Measurements from ENCODE around the gene VIPAS39. TPM values are rescaled to one million over a fixed set of nuclear protein-coding genes. Genes with fewer than 3 reads are reported as not detected.
"Not testable (repeated sequence)": the region's sequence is repeated elsewhere in the genome, so short reads cannot be mapped to it uniquely, and the experiment has no call there.

VIPAS39 gene
- total RNA-seq, 1 donor: 26.7 TPM

GRCh38 chr14:77473921-77474320, 16.5 kb upstream of the VIPAS39 start:
- no peak for DNase-seq (ENCODE audit: low read depth in 2 of 3, low spot score in 2 of 3)

DNA sequence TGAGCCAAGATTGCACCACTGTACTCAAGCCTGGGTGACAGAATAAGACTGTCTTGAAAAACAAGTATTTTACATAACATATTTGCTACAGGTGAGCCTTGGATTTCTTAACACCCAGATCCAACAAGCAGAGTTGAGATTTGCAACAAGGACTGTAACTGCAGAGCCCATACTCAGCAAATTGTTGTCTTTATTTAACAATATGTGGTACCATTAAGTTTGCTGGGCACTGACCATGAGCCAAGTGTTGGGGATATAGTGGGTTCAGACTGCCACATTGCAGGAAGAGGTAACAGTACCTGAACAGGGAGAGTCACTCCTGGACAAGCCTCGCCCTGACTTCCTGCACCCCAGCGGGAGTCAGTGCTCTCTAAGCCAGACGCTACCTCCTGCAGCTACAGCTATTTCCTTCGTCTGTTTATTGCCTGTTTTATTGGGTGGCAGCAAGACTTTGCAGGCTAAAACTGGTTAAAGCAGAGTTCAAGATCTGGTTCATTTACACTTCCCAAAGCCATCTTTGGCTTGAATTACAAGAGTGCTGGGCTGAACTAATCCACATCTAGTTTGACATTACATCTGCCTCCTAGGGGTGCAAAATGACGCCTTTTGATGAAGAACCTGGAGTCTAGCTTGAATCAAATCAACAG, 12.9 kb upstream of the VIPAS39 start:
- DNase-seq (ENCODE audit: low read depth in 2 of 3, low spot score in 2 of 3): no peak

DNA sequence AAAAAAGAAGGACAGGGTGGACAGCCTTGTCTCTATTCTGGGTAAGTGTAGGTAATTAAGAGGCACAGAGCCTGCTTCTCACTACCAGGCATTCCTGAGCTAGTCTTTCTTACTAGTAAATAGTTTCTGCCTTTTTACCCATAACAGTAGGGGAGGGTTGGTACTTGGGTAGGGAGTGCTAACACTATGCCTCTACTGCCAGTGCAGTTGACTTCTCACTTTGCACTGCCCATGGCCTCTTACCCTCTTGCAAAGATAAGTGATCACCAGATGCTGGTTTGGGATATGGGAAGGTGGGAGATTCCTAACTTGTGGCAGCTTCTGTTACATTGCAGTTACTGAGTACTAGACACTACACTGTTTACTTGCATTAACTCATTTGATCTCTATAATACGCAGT, 12.1 kb upstream of the VIPAS39 start:
- no peak for DNase-seq (ENCODE audit: low read depth in 2 of 3, low spot score in 2 of 3)

- no peak for DNase-seq (ENCODE audit: low read depth in 2 of 3, low spot score in 2 of 3)
Observed at GRCh38 chr14:77469067-77469505, 11.7 kb upstream of the VIPAS39 start.

- DNase-seq (ENCODE audit: low read depth in 2 of 3, low spot score in 2 of 3): no peak
Observed at GRCh38 chr14:77467801-77468200, 10.4 kb upstream of the VIPAS39 start.

- DNase-seq (ENCODE audit: low read depth in 2 of 3, low spot score in 2 of 3): peak in 2 of 3 donors; percentile 75 to 89
Observed at GRCh38 chr14:77459072-77459723, 1.8 kb upstream of the VIPAS39 start.

DNA sequence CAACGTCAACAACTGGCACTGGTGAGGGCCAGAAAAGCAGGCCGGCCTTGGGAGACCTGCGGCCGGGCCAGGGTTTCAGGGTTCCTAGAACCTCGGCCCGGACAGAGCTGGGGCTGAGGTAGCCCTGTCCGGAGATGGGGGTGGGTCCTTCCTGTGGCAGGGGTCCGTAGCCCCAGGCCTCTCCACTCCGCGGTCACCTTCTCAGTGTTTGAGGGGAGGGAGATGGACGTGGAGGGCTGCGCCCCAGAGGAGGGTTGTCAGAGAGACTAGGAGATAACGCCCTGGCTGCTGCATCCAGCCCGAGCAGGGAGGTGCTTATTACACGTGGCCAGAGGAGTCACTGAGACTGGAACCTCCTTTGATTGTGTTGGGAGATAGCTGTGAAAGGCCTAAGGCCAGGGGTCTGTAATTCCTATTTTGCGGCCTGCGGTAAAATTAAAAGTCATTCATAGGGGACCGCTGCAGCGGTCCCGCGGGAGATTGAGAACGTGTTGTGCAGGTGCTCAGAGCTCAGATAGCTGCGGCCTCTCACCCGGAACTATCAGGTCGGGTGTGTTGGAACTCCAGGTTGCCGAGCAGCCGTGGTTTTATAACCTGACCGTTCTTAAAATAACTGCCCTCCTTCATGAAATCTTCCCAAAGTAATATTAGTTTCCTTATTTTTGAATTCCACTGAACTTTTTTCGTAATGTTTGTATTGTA, 999 bp upstream of the VIPAS39 start:
- peak in 2 of 3 donors; percentile 39 to 47 for DNase-seq (ENCODE audit: low read depth in 2 of 3, low spot score in 2 of 3)

DNA sequence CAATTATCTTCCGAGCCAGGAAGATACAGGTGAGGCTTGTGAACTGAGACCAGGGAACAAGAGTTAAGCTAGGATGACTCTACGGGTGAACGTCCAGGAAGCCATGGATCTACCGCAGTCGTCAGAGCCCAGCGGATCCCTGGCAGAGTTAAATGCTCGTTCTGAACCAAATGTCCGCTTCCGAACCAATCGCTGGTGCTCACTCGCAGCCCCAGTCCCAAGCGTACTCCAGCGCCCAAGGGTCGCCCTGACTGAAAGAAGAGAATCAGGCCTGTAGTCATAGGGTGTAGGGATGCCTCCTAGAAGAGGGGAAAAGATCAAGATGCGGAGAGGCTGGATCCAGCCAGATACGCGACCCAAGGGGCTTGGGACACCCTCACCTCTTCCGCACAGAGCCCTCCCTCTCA, 283 bp downstream of the VIPAS39 start:
- no peak for DNase-seq (ENCODE audit: low read depth in 2 of 3, low spot score in 2 of 3)

DNA sequence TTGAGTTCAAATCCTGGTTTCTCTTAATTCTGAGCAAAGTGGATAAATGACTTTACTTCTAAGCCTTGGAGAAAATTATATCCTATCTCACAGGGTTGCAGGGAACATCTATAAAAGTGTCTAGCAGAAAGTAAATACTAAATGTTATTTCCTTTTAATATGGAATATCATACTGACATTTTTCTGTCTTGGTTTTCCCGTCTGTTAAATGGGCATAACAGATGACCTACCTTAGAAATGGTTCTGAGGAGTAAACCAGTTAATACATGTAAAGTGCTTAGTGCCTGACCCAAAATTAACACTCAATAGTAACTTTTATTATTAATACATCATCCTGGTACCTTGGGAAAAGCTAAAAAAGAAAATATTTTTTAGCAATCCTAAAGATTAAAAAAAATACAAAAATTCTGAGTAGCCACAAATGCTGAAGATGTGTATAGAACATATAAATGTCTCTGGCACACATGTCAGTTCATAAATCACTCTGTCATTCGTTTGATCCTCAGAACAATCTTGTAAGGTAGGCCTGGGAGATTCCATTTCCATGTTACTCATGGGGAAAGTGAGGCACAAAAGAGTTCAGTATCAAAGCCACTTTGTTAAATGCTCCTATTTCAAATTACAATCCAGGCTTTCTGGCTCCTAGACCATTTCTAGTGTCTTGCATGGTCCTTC, 1.3 kb downstream of the VIPAS39 start:
- no peak for DNase-seq (ENCODE audit: low read depth in 2 of 3, low spot score in 2 of 3)

DNA sequence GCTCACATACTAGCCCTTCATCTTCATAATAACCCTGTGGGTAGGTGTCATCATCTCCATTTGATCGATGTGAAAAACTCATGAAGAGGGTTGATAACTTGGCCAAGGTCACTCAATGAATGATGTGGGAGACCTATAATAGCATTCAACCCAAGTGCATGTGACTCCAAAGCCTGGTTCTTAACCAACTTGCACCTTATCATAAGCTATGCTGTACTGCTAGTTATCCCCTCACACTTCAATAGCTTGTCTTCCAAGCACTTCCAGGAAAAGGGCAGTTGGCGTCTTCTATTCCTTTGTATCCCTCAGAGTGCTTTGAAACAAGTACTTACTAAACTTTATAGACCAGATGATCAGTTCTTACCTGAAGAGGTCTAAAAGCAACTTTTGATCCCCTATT, 15.2 kb downstream of the VIPAS39 start:
- no peak for DNase-seq (ENCODE audit: low read depth in 2 of 3, low spot score in 2 of 3)

- DNase-seq (ENCODE audit: low read depth in 2 of 3, low spot score in 2 of 3): no peak
Observed at GRCh38 chr14:77439861-77440260, 17.5 kb downstream of the VIPAS39 start.

DNA sequence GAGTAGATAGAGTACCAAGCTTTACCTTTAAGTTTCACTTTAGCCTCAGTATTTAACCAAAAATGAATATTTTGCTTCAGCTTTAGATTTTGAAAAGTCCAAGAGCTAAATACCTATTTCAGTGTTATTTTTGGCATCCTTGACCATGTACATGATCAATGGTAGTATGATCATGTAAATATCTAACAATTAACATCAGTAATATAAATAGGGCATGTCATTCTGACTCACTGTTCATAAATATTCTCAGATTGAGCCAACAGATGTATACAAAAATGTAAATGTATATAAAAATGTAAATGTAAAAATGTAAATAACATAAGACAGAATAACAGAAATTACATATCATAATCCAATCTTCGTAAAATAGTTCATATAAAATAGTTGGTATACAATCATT, 18.8 kb downstream of the VIPAS39 start:
- no peak for DNase-seq (ENCODE audit: low read depth in 2 of 3, low spot score in 2 of 3)

DNA sequence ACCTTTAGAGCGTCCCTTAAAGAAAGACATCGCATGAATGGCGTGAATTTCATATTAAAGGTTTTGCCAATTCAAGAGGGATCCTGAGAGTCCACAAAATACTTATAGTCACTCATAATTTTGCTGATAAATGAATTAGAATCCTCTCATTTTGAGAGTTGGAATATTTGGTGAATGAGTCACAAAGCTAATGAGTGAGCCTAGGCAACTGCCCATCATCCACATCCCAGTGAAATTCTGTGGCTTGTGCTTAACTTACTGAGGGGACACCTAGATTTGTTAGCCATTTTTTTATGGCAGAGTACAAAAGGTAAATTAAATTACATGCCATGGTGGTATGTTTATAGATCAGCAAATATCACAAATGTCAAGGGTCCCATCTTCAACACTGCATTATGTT, 21.4 kb downstream of the VIPAS39 start:
- DNase-seq (ENCODE audit: low read depth in 2 of 3, low spot score in 2 of 3): no peak

DNA sequence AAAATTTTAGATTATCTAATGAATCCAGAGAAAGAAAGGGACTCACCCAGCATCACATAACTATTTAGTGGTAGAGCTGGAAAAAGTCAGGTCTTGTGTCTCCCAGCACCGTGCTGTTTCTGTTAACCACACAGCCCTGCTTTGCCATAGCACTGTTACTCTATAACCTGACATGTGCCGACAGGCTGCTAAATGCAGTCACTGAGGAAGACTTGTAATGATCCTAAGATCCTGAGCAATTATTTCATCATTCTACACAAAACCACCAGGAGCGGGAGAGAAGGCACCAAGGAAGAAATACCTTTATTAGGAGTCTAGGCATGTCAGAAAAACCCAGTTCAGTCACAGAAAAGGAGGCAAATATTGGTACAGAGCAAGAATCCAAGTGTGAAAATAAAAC, 31.0 kb downstream of the VIPAS39 start:
- DNase-seq (ENCODE audit: low read depth in 2 of 3, low spot score in 2 of 3): no peak

DNA sequence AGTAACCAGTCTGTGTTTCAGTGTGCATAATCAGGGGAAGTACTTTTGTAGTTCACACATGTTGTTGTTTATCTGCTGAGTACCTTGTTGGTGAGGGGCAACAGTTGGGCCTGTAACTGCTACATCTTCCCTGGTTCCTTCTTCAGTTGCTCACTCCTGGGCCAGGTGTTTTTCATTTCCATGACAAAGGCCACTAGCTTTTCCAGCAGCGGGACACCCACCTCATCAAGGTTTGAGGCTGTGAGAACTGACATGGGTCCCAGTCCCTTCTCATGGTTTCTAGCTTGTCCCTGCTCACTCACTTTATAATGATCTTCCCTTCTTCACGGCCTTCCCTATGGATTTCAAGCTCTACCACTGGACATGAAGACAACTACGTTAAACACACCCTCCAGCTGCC, 32.5 kb downstream of the VIPAS39 start:
- no peak for DNase-seq (ENCODE audit: low read depth in 2 of 3, low spot score in 2 of 3)

GRCh38 chr14:77423423-77423822, 34.0 kb downstream of the VIPAS39 start, which contains the start of gene NOXRED1:
Gene NOXRED1, minus strand, starts transcription at chr14:77423523. Its CDS starts 634 bp downstream, at chr14:77422889.
- no peak for DNase-seq (ENCODE audit: low read depth in 2 of 3, low spot score in 2 of 3)

- DNase-seq (ENCODE audit: low read depth in 2 of 3, low spot score in 2 of 3): no peak
Observed at GRCh38 chr14:77421201-77421600, 36.2 kb downstream of the VIPAS39 start.

DNA sequence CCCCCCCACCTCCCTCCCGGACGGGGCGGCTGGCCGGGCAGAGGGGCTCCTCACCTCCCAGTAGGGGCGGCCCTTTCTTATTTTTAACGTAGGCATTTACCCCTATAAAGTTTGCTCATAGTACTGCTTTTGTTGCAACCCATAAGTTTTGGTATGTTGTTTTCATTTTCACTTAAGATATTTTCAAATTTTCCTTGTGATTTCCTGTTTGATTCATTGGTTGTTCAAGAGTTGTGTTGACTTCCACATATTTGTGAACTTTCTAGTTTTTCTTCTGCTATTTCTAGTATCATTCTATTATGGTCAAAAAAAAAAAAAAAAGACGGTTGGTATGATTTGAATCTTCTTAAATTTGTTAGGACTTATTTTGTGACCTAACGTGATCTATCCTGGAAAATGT, 40.6 kb downstream of the VIPAS39 start:
- DNase-seq (ENCODE audit: low read depth in 2 of 3, low spot score in 2 of 3): no peak

DNA sequence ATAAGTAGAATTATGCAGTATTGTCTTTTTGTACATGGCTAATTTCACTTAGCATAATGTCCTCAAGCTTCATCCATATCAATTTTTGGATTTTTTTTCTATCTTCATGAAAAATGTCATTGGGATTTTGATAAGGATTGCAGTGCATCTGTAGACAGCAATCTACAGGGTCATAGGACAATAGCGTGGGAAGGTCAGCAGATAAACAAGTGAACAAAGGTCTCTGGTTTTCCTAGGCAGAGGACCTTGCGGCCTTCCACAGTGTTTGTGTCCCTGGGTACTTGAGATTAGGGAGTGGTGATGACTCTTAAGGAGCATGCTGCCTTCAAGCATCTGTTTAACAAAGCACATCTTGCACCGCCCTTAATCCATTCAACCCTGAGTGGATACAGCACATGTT, 41.3 kb downstream of the VIPAS39 start:
- not testable (repeated sequence) for DNase-seq (ENCODE audit: low read depth in 2 of 3, low spot score in 2 of 3)

DNA sequence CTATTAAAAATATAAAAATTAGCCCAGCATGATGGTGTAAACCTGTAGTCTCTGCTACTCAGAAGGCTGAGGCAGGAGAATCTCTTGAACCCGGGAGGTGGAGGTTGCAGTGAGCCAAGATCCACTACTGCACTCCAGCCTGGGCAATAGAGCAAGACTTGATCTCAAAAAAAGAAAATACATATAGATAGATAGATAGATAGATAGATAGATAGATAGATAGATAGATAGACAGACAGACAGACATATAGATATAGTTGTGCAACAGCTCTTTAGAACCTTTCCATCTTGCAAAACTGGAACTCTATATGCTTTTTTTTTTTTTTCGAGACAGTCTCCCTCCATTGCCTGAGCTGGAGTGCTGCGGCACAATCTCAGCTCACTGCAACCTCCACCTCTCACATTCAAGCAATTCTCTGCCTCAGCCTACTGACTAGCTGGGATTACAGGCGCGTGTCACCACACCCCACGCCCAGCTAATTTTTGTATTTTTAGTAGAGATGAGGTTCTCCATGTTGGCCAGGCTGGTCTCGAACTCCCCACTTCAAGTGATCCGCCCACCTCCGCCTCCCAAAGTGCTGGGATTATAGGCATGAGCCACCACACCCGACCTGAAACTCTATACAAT, 41.9 kb downstream of the VIPAS39 start:
- DNase-seq (ENCODE audit: low read depth in 2 of 3, low spot score in 2 of 3): not testable (repeated sequence)

GRCh38 chr14:77409131-77409533, 48.3 kb downstream of the VIPAS39 start:
- peak in 2 of 3 donors; percentile 31 to 52 for DNase-seq (ENCODE audit: low read depth in 2 of 3, low spot score in 2 of 3)

All from hematopoietic multipotent progenitor cell (in vitro differentiated cells).